Right lobe of liver (tissue), 4 donors: Measurements from ENCODE around the gene PRR22.

Source experiments
- POLR2A ChIP-seq: fragments of 450-650 bp; IDR thresholded peaks from one replicate; pipeline ENCODE4 v1.6.1; 2017; ENCODE audit warnings: antibody characterized with exemption, mild to moderate bottlenecking
- TF ChIP-seq, protein P1 (sequence below), 4 donors: fragments of 200-600 bp in 3 of 4; fragments of 450-650 bp in 1 of 4; IDR thresholded peaks; one replicate each; pipeline versions ENCODE4 v1.5.1 to v1.8.0; 2016 to 2022; ENCODE audit warnings: antibody characterized with exemption in 4 of 4, mild to moderate bottlenecking in 2 of 4
- donor health status: DM: no; HTN: no; CAD: no.
- donor health status: DM: no; HTN: no; CAD: no.
- donor health status: DM: no; HTN: yes; CAD: no.

DNA sequence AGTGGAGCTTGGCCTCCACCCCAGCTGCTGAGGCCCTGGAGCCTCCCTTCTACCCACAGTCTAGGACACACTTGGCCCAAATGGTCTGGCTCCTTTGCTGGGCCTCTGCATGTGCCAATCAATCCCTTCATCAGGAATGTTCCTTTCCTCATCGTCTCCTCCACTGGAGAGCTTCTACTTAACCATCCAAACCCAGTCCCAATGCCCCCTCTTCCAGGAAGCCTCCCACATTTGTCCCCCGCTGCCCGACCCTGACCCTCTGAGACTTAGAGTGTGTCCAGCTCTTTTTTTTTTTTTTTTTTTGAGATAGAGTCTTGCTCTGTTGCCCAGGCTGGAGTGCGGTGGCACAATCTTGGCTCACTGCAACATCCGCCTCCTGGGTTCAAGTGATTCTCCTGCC is 3.9 kb upstream of the PRR22 start:
- TF ChIP-seq, protein P1, sequence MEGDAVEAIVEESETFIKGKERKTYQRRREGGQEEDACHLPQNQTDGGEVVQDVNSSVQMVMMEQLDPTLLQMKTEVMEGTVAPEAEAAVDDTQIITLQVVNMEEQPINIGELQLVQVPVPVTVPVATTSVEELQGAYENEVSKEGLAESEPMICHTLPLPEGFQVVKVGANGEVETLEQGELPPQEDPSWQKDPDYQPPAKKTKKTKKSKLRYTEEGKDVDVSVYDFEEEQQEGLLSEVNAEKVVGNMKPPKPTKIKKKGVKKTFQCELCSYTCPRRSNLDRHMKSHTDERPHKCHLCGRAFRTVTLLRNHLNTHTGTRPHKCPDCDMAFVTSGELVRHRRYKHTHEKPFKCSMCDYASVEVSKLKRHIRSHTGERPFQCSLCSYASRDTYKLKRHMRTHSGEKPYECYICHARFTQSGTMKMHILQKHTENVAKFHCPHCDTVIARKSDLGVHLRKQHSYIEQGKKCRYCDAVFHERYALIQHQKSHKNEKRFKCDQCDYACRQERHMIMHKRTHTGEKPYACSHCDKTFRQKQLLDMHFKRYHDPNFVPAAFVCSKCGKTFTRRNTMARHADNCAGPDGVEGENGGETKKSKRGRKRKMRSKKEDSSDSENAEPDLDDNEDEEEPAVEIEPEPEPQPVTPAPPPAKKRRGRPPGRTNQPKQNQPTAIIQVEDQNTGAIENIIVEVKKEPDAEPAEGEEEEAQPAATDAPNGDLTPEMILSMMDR (IDR thresholded peaks at IDR 0.05) = no peak
- TF ChIP-seq POLR2A = no peak
